Subcutaneous adipose tissue (tissue), 4 donors: ENCODE measurements around the gene ADAMTS17. TPM values are rescaled to one million over a fixed set of nuclear protein-coding genes. Genes with fewer than 3 reads are reported as not detected.

Experiments used
- CTCF ChIP-seq: fragments of 450-650 bp; IDR thresholded peaks from one replicate; pipeline ENCODE4 v1.5.1; 2016; ENCODE audit warnings: low read depth, mild to moderate bottlenecking, control low read depth, antibody characterized with exemption, moderate library complexity
- total RNA-seq, 4 donors: library from RNA; depleted of rRNA; stranded (reverse); fragments of >200 nt; gene quantifications; one replicate each; pipeline ENCODE4 v1.1.0, GENCODE V29; 2016

The ADAMTS17 gene
- total RNA-seq, 4 donors from 2014 or later = 0.49 to 5.3 (median 2.5) TPM

DNA sequence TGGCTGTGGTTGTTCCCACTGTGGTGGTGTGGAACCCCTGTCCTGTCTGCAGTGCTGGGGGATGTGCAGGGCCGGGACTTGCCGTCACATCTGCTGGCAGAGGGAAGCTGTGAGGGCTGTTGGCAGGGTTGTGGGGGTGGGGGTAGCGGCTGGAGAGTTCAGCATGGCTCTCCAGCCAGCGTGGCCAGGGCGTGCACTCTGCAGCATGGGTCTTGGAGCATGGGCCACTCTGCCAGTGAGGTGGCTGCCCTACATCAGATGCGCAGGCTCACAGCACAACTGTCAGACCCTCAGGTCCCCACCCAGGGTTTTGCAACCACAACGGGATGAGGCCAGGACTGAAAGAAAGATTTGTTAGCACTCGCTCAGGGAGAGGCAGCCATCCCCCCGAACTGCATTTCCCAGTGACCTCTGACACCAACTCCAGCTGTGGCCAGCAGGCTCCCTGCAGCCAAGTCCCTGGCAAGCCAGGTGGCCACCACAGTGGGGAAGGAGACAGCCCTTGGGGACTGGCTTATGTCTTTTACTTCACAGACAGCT is 370.8 kb downstream of the ADAMTS17 start:
- no peak for TF ChIP-seq CTCF

- no peak for TF ChIP-seq CTCF
These were observed 372.4 kb downstream of the ADAMTS17 start for GRCh38 chr15:99969261-99969920.

DNA sequence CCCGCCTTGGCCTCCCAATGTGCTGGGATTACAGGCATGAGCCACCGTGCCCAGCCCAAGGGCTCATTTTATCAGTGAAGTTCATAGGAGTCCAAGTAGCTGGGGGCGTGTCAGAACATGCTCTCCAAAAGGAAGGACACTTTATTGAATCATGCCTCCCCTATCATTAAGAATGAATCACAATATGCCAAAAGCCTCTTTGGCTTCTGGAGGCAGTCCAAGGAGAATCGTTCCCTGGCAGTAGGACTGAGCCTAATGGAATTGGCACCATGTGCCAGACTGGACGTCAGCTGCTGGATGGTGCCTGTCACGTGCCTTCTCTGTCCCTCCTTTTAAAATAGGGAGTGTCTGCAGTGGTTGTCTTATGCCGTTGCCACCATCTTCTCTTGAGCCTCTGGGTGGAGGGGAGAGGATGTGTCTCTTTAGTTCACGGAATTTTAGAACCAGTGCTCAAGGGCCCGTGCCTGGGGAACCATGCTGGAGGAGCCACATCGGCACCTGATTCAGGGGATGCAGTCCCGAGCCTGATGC is 373.9 kb downstream of the ADAMTS17 start:
- TF ChIP-seq CTCF = no peak

DNA sequence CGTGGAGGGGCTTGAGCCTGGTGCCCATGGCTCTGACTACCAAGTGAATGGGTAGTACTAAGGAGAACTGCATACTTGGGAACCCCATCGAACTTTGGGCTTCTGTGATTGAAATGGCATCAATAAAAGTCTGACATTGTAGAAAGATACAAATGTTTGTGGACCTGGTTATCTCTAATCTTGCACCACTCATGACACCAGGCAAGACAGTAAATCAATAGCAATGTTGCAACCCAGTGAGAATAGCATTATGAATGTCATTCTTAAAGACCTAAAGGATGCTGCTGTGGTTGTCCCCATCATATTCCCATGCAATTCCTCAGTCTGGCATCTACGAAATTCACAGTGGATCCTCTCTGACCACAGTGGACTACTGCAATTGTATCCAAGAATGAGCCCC is 375.0 kb downstream of the ADAMTS17 start:
- TF ChIP-seq CTCF = no peak

- no peak for TF ChIP-seq CTCF
These were observed 376.4 kb downstream of the ADAMTS17 start for GRCh38 chr15:99965376-99965775.

- TF ChIP-seq CTCF = no peak
These were observed 377.8 kb downstream of the ADAMTS17 start for GRCh38 chr15:99963976-99964375.

GRCh38 chr15:99963096-99963825 is 378.5 kb downstream of the ADAMTS17 start:
- no peak for TF ChIP-seq CTCF
